Activated naive CD8-positive, alpha-beta T cell treated with anti-CD3 and anti-CD28 coated beads for 36 hours (primary cell): ENCODE data around the gene KLHL14. TPM values are rescaled to one million over a fixed set of nuclear protein-coding genes. Genes with fewer than 3 reads are reported as not detected.
A peak's percentile ranks its signal among the peaks of the same experiment; 100 is the strongest.

Experiments
- DNase-seq: peaks from one replicate; pipeline ENCODE4 v3.0.0; 2021
- H3K27ac Mint-ChIP-seq: one replicate; pipeline ENCODE4 v1.8.0; 2022; ENCODE audit warnings: mild to moderate bottlenecking, moderate library complexity, mixed read lengths
- H3K27me3 Mint-ChIP-seq: one replicate; pipeline ENCODE4 v1.8.0; 2022; ENCODE audit warnings: mild to moderate bottlenecking, mixed read lengths
- H3K36me3 Mint-ChIP-seq: one replicate; pipeline ENCODE4 v1.8.0; 2021; ENCODE audit warnings: mild to moderate bottlenecking, mixed read lengths
- H3K4me1 Mint-ChIP-seq: one replicate; pipeline ENCODE4 v1.8.0; 2021; ENCODE audit warnings: mixed read lengths
- H3K4me3 Mint-ChIP-seq: one replicate; pipeline ENCODE4 v1.8.0; 2022; ENCODE audit warnings: mild to moderate bottlenecking, moderate library complexity, mixed read lengths
- H3K9me3 Mint-ChIP-seq: one replicate; pipeline ENCODE4 v1.8.0; 2022; ENCODE audit warnings: mixed read lengths
- total RNA-seq, 2 experiments: library from RNA; stranded (reverse); gene quantifications; one replicate each; pipeline ENCODE4 v1.2.3, GENCODE V29; 2021

Gene KLHL14
- total RNA-seq, 2 experiments from 2014 or later: 0.19 to 0.20 TPM

DNA sequence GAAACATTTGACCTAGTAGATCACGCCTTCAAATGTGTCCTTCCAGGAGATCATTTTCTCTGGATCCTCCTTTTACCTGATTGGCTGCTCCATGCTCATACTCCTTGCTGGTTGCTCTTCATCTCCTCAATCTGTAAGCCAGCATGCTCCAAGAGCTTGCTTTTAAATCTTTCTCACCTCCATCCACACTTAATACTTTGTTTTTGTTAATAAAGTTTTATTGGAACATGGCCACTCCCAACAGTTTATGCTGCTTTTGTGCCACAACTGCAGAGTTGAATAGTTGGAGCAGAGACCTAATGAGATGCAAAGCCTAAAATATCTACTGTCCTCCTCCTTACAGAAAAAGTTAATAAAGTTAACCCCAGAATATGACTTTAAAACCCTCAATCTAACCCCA is 60.0 kb downstream of the KLHL14 start:
- Mint-ChIP-seq H3K4me3 (no peak overlapping the region), H3K9me3 (no peaks in the 10 kb centered on the region), H3K27ac (no peak overlapping the region), H3K27me3 (no peaks in the 10 kb centered on the region), H3K4me1 (peaks cover 1% of the 10 kb centered on the region), H3K36me3 (no peaks in the 10 kb centered on the region)
- DNase-seq: no peak

- no peak for DNase-seq
- no peaks in the 10 kb centered on the region for H3K36me3 Mint-ChIP-seq
- H3K9me3 Mint-ChIP-seq: no peaks in the 10 kb centered on the region
- H3K4me1 Mint-ChIP-seq: peaks cover 1% of the 10 kb centered on the region
- no peak overlapping the region for H3K4me3 Mint-ChIP-seq
- no peak overlapping the region for H3K27ac Mint-ChIP-seq
- H3K27me3 Mint-ChIP-seq: no peaks in the 10 kb centered on the region
These were observed 61.0 kb downstream of the KLHL14 start for GRCh38 chr18:32711862-32712261.

DNA sequence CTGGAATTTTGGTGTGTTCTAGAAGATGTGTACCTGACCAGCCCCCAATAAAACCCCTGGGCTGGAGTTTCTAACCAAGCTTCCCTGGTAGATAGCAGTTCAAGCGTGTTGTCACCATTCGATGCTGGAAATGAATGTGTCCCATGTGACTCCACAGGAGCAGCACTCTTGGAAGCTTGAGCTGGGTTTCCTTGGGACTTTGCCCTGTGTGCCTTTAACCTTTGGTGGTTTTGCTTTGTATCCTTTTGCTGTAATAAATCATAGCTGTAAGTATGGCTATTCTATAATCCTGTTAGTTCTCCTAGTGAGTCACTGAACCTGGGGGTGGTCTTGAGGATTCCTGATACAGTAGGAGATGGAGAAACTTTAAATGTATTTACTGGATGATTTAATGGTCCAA is 65.2 kb downstream of the KLHL14 start:
- no peak for DNase-seq
- no peaks in the 10 kb centered on the region for H3K9me3 Mint-ChIP-seq
- H3K27ac Mint-ChIP-seq: no peak overlapping the region
- H3K4me3 Mint-ChIP-seq: no peak overlapping the region
- no peaks in the 10 kb centered on the region for H3K4me1 Mint-ChIP-seq
- no peaks in the 10 kb centered on the region for H3K27me3 Mint-ChIP-seq
- H3K36me3 Mint-ChIP-seq: no peaks in the 10 kb centered on the region

- no peaks in the 10 kb centered on the region for H3K9me3 Mint-ChIP-seq
- H3K4me1 Mint-ChIP-seq: no peaks in the 10 kb centered on the region
- DNase-seq: no peak
- no peaks in the 10 kb centered on the region for H3K27me3 Mint-ChIP-seq
- H3K36me3 Mint-ChIP-seq: no peaks in the 10 kb centered on the region
- no peak overlapping the region for H3K27ac Mint-ChIP-seq
- H3K4me3 Mint-ChIP-seq: no peak overlapping the region
These were observed 65.7 kb downstream of the KLHL14 start for GRCh38 chr18:32707147-32707546.

DNA sequence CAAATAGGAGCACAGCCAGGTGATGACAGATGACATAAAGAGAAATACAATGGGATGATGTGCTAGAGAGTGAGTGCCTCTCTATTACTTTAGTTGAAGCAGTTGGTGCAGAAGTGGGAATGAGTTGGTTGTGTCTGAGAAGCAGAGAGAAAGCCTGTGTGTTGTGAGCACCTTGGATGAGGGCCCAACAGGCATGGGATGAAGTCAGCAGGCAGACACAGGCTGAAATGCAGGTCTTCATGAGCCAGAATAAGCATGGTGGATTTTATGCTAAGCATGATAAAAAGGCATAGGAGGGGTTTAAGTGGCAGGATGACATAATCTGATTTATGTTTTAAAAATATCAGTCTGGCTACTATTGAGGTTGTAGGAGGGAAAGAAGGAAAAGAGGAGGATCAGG is 71.5 kb downstream of the KLHL14 start:
- no peaks in the 10 kb centered on the region for H3K4me1 Mint-ChIP-seq
- no peak overlapping the region for H3K27ac Mint-ChIP-seq
- H3K9me3 Mint-ChIP-seq: no peaks in the 10 kb centered on the region
- no peak overlapping the region for H3K4me3 Mint-ChIP-seq
- peaks cover 5% of the 10 kb centered on the region for H3K27me3 Mint-ChIP-seq
- H3K36me3 Mint-ChIP-seq: no peaks in the 10 kb centered on the region
- no peak for DNase-seq

- Mint-ChIP-seq H3K27me3 (peaks cover 5% of the 10 kb centered on the region), H3K27ac (no peak overlapping the region), H3K4me1 (no peaks in the 10 kb centered on the region), H3K4me3 (no peak overlapping the region), H3K36me3 (no peaks in the 10 kb centered on the region), H3K9me3 (no peaks in the 10 kb centered on the region)
- DNase-seq: no peak
These were observed 74.7 kb downstream of the KLHL14 start for GRCh38 chr18:32698153-32698552.

GRCh38 chr18:32696376-32696775 is 76.4 kb downstream of the KLHL14 start:
- Mint-ChIP-seq H3K36me3 (no peaks in the 10 kb centered on the region), H3K4me1 (no peaks in the 10 kb centered on the region), H3K9me3 (no peaks in the 10 kb centered on the region), H3K4me3 (no peak overlapping the region), H3K27ac (no peak overlapping the region), H3K27me3 (peaks cover 3% of the 10 kb centered on the region)
- DNase-seq: no peak

DNA sequence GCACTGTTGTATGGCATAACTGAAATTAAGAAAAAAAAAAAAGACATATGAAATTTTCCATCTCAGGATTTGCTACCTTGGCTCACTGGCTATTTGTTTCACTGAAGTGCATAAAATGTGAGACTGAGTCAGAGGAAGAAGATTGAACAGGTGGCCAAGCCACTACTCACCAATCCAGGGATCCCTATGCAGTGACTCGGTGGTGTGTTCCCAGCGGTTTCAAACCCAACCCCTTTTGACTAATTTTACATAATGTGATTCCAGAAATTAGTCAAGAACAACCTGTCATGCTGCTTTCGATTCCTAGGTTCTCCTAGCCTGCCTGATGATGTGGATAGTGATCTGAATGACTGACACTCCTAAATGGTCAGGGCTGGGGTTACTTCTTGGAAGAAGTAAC is 77.3 kb downstream of the KLHL14 start:
- no peak for DNase-seq
- no peaks in the 10 kb centered on the region for H3K4me1 Mint-ChIP-seq
- H3K9me3 Mint-ChIP-seq: no peaks in the 10 kb centered on the region
- H3K4me3 Mint-ChIP-seq: no peak overlapping the region
- no peaks in the 10 kb centered on the region for H3K36me3 Mint-ChIP-seq
- peaks cover 5% of the 10 kb centered on the region for H3K27me3 Mint-ChIP-seq
- H3K27ac Mint-ChIP-seq: no peak overlapping the region

DNA sequence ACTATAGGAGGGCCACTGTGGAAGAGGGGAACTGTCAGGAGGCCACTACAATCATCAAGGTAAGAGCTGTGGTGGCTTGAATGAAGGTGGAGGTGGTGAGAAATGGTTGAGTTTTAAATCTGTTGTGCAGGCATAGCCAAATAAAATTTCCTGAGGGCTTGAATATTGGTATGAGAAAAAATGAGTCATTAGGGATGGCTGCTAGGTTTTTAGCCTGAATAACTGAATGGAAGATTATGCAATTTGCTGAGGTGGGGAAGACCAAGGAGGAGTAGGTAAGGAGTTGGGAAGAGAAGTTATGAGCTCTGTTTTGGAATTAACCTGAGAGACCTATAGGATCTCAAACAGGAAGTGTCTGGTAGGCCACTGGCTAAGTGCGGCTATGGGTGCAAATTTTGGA is 84.0 kb downstream of the KLHL14 start:
- no peaks in the 10 kb centered on the region for H3K36me3 Mint-ChIP-seq
- H3K4me3 Mint-ChIP-seq: no peak overlapping the region
- DNase-seq: no peak
- peaks cover 5% of the 10 kb centered on the region for H3K27me3 Mint-ChIP-seq
- no peak overlapping the region for H3K27ac Mint-ChIP-seq
- no peaks in the 10 kb centered on the region for H3K9me3 Mint-ChIP-seq
- H3K4me1 Mint-ChIP-seq: no peaks in the 10 kb centered on the region

DNA sequence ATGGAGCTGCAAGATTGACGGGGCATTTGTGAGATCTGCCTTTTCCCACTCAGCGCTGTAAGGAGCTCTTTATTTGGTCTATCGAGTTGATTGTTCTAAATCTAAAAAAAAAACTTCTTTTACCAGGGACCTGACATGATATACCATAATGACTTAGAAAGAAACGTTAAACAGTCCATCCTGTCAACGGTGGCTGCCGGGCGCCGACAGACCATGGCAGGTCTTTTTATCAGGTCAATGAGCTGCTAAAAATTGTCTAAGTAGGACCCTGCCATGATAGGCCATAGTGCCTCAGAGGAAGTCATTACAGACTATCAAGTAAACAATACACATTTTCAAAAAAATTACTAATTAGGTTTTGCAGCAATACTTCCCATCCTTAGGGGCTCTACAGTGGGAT is 87.9 kb downstream of the KLHL14 start:
- Mint-ChIP-seq H3K4me3 (no peak overlapping the region), H3K27ac (no peak overlapping the region), H3K4me1 (no peaks in the 10 kb centered on the region), H3K9me3 (no peaks in the 10 kb centered on the region), H3K27me3 (no peaks in the 10 kb centered on the region), H3K36me3 (no peaks in the 10 kb centered on the region)
- no peak for DNase-seq

GRCh38 chr18:32684096-32684495 is 88.7 kb downstream of the KLHL14 start:
- H3K4me1 Mint-ChIP-seq: no peaks in the 10 kb centered on the region
- no peaks in the 10 kb centered on the region for H3K36me3 Mint-ChIP-seq
- no peaks in the 10 kb centered on the region for H3K27me3 Mint-ChIP-seq
- no peak for DNase-seq
- no peak overlapping the region for H3K4me3 Mint-ChIP-seq
- no peak overlapping the region for H3K27ac Mint-ChIP-seq
- H3K9me3 Mint-ChIP-seq: no peaks in the 10 kb centered on the region

DNA sequence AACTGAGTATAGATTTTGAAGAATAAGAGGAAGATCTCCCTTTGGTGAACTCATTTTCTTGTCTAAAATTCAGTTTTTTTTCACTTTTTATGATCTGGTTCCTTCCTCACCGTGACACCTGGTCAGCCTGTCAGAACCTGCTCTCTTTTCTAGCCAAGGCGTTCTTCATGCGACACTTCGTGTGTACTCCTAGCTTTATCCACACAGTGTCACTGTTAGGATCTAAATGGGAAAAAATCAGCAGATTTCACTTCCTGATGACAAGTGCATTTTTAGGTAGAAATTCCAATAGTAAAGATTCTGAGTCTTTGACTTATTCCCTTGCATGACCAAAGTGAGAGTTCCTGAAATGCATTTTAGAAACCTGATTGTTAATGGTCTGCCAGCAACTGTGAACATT is 89.8 kb downstream of the KLHL14 start:
- Mint-ChIP-seq H3K4me1 (no peaks in the 10 kb centered on the region), H3K27me3 (no peaks in the 10 kb centered on the region), H3K27ac (no peak overlapping the region), H3K4me3 (no peak overlapping the region), H3K9me3 (no peaks in the 10 kb centered on the region), H3K36me3 (no peaks in the 10 kb centered on the region)
- no peak for DNase-seq

- peaks cover 17% of the 10 kb centered on the region for H3K27me3 Mint-ChIP-seq
- DNase-seq: no peak
- no peaks in the 10 kb centered on the region for H3K36me3 Mint-ChIP-seq
- no peaks in the 10 kb centered on the region for H3K4me1 Mint-ChIP-seq
- H3K27ac Mint-ChIP-seq: no peak overlapping the region
- H3K9me3 Mint-ChIP-seq: no peaks in the 10 kb centered on the region
- no peak overlapping the region for H3K4me3 Mint-ChIP-seq
These were observed 95.2 kb downstream of the KLHL14 start for GRCh38 chr18:32677578-32677977.

GRCh38 chr18:32674491-32674890 is 98.3 kb downstream of the KLHL14 start:
- no peaks in the 10 kb centered on the region for H3K36me3 Mint-ChIP-seq
- no peaks in the 10 kb centered on the region for H3K9me3 Mint-ChIP-seq
- H3K4me1 Mint-ChIP-seq: no peaks in the 10 kb centered on the region
- H3K4me3 Mint-ChIP-seq: no peak overlapping the region
- no peak for DNase-seq
- peaks cover 18% of the 10 kb centered on the region for H3K27me3 Mint-ChIP-seq
- H3K27ac Mint-ChIP-seq: no peak overlapping the region

DNA sequence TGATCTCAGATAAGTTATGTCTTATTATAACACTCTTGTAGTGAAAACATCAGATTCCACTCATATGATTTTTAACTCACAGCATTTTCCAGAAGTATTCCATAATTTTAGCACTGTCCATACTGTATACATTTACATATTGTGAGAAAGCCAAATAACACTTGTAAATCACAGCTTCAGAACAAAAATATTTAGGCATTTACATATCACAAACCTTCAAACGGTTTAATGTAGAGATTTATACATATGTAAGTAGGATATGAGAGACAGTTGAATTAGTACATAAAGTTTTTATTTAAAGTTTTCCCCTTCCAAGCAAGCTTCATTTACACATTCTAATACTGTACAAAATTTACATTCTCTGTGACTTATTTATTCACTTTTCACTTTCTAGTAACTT is 100.4 kb downstream of the KLHL14 start:
- no peak for DNase-seq
- H3K27ac Mint-ChIP-seq: no peak overlapping the region
- no peak overlapping the region for H3K4me3 Mint-ChIP-seq
- H3K36me3 Mint-ChIP-seq: no peaks in the 10 kb centered on the region
- peaks cover 21% of the 10 kb centered on the region for H3K27me3 Mint-ChIP-seq
- H3K9me3 Mint-ChIP-seq: no peaks in the 10 kb centered on the region
- H3K4me1 Mint-ChIP-seq: no peaks in the 10 kb centered on the region

DNA sequence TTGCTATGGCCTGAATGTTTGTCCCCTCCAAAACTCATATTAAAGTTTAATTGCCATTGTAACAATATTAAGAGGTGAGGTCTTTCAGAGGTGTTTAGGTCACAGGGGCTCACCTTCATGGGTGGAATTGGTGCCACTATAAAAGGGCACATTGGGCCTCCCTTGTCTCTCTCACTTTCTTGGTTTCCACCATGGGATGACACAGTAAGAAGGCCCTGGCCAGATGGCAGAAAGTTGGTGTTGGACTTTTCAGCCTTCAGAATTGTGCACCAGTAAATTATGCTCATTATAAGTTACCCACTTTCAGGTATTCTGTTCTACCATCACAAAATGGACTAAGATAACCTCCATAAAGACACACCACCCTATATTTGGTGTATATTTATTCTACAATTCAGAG is 102.1 kb downstream of the KLHL14 start:
- Mint-ChIP-seq H3K9me3 (no peaks in the 10 kb centered on the region), H3K27me3 (peaks cover 12% of the 10 kb centered on the region), H3K27ac (no peak overlapping the region), H3K4me1 (no peaks in the 10 kb centered on the region), H3K4me3 (no peak overlapping the region), H3K36me3 (no peaks in the 10 kb centered on the region)
- DNase-seq: no peak

GRCh38 chr18:32669549-32670165 is 103.2 kb downstream of the KLHL14 start:
- H3K4me3 Mint-ChIP-seq: no peak overlapping the region
- no peaks in the 10 kb centered on the region for H3K9me3 Mint-ChIP-seq

More at GRCh38 chr18:32669549-32670165, 103.2 kb downstream of the KLHL14 start:
- Mint-ChIP-seq H3K27me3 (peaks cover 12% of the 10 kb centered on the region), H3K27ac (no peak overlapping the region), H3K4me1 (no peaks in the 10 kb centered on the region), H3K36me3 (no peaks in the 10 kb centered on the region)
- peak; percentile 2 for DNase-seq
